Cerebellar nuclear complex (tissue), 1 donor: ENCODE measurements around the gene PRDM1.
"Not testable (repeated sequence)": the region's sequence is repeated elsewhere in the genome, so short reads cannot be mapped to it uniquely, and the experiment has no call there.

Source experiments
- DNase-seq, 2 experiments: peaks; one replicate each; lab custom pipeline; 2025; lab: John Stamatoyannopoulos, UW

The PRDM1 gene

DNA sequence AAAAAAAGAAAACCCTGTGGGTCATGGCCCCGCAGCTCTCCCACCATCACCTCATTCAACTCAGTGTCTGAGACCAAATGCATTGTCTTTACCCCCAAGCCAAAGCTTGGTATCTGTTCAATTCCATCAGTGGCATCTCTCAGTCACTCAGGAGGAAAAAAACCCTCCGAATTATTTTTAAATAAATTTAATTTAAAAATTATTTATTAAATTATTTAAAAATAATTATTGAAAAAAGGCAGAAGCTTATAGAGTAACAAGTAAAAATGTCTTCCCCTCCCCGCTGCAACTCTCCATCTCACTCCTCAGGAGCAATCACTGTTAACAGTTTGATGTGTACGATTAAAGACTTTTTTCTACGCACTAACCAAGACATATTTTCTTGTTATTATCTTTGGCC lies 50.7 kb downstream of the PRDM1 start:
- DNase-seq, result no peak

DNA sequence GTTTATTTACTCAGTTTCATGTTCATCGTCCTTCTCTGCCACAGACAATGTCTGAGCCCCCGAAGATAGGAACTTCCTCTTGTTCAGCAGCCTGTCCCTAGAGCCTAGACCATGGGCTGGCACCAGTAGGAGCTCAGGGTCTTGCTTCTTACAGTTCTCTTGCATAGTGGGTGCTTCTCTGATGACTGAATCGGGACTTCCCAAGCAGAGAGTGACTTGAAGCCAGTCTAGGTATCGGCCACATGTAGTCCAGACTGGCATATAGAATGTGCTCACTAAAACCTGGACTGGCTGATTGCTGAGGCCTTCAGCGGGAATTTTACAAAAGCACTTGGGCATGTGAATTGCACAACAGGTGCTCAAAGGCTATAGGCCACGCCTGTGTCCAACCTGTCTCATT lies 52.0 kb downstream of the PRDM1 start:
- DNase-seq, result no peak

DNA sequence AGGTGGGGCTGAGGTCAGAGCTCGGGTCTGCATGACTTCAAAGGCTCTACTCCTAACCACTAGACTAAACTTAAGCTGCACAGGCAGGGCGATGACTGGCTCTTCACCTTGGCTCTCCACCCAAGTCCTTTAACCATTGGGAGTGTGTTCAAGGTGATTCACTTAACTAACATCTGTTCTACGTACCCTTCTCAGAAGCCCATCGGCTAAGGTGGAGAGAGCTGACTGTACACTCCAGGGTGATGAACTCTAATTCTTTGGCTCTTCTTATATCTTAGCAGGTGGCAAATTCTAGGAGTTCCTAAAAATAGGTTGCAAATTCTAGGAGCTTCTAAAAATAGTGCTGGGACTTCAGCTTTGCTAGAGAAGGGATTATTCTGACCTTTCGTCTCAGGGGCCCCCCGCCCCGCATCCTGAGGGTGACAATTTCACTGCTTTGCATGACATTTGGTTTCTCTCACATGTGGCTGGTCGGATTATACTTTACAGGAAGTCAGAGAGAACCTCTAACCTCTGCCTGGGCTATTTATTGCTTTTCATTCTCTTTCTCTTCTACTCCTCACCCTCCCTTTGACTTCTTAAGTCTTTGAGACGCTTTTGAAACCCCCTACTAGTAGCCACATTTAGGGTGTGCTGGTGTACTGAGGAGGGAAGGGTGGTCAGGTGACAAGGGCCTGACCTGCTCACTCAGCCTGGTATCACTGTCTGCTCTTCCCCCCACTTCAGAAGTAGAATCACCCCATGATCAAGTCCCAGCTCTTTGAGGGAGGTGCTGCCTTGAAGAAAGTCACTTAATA lies 55.5 kb downstream of the PRDM1 start:
- DNase-seq, result no peak

DNA sequence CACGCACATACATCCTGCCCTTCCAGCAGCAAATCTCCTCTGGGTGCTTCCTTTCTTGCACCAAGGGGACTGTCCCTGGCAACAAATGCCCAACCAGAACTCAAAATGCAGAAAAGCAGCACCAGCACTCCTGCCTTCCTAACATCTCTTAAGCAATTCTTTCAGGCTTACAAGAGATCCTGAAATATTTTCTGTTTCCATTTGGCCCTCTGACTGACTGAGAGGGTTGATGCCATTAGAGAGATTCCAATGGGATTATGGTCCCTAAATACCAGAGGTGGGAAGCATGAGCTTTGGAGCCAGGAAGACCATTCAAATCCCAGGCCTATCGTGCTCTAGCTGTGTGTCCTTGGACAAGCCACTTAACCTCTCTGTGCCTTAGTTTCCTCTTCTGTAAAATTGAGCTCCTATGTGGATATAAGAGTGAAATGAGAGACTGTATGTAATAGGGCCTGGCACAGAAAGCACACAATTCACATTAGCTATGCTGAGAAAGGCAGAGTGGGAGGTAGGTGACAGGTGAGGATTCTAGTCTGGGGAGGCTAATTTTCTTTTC lies 56.8 kb downstream of the PRDM1 start:
- no peak for DNase-seq

DNA sequence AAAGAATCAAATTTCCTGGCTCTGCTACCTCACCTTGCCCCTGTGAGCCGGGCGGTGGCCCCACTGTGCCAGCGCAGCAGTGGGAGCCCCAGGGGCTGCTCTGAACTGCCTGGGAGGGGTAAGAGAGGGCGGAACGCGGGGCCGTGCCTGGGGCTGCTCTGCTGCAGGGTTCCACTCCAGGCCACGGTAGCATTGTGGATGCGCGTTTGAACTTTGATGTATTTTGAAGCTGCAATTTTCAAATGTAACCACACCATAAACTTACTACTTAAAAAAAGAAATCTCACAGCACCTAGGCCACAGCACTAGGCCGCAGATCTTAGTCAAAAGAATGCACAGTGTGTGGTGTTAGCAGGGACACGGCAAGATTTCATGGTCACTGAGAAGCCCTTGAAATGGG lies 57.5 kb downstream of the PRDM1 start:
- DNase-seq, result no peak

DNA sequence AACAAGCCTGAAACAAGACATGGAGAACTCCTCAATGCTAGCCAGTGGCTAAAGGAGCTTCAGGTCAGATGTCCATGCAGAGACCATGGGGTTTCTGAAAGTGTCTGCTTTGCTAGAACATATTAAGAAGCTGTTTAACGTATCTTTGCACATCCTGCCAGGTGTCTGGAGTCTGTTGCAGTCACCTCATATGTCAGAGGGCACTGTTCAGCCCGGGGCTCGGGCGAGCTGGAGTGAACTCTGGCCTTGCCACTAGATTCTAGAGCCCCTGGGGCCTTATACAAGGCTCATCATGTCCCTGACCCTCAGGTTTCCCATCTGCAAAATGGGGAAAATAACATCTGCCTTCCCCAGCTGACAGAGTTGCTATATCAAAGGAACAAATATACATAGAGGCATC lies 59.0 kb downstream of the PRDM1 start:
- DNase-seq, result no peak

DNA sequence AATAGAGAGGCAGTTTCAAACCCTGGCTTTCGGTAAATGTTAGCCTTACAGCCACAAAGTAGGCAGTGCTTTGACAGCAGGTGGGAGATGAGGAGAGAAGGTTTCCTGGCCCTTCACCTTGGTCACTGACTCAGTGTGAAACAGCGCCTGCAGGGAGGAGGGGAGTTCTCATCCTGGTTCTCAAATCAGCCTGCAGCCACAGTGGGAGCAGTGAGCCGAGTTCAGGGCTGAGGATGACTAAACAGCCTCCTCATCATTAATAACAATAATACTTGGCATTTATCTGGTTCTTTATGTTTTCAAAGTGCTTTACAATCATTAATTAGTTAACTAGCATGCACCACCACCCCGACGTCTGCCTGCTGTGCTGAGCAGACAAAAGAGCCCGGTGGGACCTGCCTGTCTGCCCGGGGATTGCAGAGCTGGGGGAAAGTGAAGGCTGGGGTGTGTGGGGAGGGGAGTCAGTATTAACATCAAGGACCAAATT lies 59.6 kb downstream of the PRDM1 start:
- DNase-seq, result no peak

DNA sequence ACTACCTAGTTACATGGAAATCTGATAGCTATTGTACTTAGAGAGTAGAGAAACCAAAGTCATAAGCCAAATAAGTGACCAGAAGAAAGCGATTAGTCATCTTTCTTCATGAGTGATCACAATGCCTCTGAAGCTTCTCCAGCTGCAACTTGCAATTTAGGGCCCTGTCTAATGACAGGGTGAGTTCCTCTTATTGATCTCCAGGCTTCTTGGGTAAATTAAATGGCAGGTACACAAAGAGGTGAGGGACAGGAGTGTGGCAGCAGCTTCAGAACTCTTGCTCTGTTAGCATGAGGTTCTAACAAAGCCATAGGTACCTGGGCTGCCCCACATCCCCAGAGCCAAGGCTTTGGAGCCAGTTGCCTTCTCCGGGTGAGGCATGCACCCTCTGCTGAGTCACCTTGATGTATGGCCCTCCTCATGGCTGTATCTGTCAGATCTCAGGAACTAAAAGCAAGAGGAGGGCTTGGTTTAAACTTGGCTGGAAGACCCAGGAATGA lies 60.8 kb downstream of the PRDM1 start:
- no peak for DNase-seq

DNA sequence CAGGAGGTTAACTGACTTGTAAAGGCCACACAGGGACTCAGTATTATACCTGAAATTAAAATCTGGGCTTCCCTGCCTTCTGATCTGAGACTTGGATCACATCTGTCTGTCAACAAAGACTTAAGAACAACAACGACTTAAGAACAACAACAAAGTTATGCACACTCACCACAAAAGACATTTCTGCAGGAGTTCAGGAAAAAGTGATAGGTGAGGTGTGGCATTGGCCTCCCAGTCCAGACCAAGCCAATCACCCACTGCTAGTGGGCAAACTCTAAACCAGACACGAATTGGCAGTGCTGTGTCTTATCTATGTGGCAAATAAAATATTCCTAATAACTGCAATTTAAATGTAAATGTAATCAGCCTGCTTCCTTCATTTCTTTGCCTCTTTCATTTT lies 61.3 kb downstream of the PRDM1 start:
- DNase-seq, result no peak

DNA sequence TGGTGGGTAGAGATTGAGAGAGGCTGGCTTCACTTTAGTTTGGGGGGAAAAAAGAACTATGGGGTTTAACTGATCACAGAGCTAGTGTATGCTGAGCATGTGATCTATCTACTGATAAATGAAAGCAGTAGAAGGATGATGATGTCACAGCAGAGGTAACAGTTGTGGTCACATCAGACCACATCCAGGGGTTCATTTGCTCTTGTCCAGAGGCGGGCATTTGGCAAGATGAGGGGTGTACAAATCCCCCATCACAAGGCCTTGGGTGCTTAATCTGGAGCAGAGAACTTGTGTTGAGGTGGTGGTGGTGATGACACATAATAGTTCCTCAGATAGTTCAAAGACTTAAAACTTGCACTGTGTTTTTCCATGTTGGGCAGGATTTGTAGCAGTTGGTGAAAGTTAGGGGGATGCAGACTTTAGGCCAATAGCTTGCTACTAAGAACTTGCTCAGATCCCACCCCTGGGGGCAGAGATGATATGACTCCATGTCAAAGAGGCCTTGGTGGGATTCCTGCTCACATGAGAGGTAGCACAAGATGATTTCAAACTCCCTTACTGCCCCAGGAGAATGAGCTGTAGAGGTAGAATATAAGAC lies 63.4 kb downstream of the PRDM1 start:
- no peak for DNase-seq

DNA sequence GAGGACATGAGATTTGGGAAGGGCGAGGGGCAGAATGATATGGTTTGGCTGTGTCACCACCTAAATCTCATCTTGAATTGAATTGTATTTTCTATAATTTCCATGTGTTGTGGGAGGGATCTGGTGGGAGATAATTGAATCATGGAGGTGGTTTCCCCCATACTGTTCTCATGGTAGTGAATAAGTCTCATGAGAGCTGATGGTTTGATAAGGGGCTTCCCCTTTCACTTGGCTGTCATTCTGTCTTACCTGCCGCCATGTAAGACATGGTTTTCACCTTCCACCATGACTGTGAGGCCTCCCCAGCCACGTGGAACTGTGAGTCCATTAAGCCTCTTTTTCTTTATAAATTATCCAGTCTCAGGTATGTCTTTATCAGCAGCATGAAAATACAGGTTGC lies 66.3 kb downstream of the PRDM1 start:
- DNase-seq, result not testable (repeated sequence)

DNA sequence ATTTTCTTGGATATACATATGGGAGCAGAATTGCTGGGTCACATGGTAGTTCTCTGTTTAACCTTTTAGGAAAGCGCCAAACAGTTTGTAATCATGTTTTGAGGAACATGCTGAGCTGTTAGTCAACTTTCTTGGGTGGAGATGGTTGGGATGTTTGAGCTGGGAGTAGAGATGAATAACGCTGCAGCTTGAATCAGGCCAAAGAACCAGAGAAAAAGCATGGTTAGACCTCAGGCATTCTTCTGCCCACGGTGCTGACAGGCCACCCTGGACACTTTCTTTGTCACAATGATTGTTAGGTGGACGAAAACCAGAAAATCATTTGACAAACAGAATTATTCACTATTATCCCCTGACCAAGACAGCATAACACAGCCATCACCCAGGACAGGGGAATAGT lies 66.8 kb downstream of the PRDM1 start:
- no peak for DNase-seq

DNA sequence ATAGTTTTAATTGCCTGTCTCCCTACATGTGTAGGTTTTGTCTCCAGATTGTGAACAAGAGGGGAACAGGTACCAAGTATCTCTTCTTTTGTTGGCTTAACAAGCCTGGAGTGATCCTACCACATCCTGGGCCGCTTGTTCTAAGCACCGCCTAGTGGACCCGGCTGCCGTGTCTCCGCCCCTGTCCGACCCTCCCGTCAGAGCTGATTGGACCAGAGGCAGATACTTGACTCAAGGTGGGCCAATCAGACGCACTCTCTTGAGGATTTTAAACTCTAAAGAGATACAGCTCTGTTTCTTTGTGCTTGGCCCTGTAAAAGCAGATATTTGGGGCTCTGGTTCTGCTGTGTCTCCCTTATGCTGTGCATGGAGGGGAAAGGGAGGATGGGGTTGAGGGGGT lies 68.2 kb downstream of the PRDM1 start:
- DNase-seq, result no peak

DNA sequence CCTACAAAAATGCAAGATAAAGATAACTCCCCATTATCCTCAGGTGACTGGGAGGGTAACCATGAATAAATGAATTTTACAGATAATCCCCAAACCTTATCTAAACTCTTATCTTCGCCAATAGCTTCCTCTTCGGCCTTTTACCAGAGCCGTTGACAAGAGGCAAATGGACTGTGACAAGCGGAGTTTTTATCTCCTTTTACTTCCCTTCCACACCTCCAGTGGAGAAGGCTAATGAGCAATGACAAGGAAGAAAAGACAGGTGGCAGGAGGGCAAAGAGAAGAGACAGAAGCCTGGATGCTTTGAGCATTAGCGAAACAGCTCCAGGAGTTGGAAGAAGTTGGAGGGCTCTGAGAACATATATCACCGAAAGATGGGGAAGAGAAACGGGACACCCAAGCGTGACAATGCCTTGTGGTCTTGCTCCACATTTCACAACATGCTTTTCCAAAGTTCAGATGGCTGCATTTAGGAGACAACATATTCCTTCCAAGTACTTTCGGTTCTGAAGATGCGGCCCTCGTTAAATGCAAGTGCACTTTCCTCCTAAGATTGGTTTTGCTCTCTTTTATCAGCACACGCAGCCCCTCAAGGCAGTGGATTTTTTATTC lies 69.2 kb downstream of the PRDM1 start:
- no peak for DNase-seq

DNA sequence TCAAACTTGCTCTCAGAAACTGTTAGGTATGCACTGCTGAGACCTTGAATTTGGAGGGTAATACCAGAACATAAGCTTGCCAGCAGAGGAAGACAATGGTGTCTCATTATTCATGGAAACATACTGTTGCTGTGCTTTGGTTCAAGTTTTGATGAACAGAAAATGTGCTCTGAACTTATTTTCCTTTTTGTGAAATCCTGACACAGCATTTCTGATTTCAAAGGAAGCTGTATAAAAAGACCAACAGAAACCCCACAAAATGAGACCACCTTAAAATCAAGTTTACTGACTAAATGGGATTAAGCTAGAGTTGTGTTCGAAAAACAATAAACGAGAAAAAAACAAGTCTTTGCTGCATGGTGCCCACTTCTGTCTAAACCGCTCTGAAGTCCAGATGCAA lies 70.3 kb downstream of the PRDM1 start:
- DNase-seq, result no peak

DNA sequence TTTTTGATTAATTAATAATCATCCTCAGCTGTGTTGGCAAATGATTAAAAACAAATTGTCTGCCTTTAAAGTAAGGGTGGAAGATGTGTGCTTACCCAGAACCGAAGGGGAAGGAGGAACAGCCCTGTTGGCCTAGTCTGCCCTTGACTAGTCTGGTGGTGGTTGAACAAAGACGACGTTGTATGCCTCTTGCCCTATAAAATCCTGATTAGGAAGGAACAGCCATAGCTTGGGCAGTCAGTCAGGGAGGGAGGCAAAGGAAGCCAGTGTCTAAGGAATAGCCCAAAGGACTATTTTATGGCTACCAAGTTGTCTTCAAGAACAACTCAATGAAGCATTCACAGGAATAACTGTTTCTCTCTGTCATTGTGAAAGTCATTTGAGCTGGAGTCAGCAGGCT lies 70.7 kb downstream of the PRDM1 start:
- DNase-seq, result no peak

DNA sequence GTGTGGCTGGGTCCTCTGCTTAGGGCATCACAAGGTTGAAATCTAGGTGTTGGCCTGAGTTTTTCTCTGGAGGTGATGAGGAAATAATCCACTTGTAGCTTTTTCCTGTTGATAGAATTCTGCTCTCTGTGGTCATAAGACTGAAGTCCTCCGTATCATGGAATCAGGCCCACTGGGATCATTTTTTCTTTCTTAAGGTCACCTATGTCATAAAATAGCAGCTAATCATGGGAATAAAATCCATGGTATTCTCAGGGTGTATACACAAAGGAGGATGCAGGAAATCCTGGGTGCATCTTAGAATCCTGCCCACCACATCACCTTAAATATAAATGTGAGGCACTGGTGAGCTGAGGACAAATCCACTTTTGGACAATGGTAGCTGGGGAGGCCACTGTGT lies 72.7 kb downstream of the PRDM1 start:
- no peak for DNase-seq
